Mesenchymal stem cell (in vitro differentiated cells and primary cell): ENCODE results near the gene IDH3A.
A peak's percentile ranks its signal among the peaks of the same experiment; 100 is the strongest.

Experiments used
- DNase-seq: peaks from one replicate; pipeline ENCODE4 v3.0.0-alpha.2; 2013
- H2AFZ ChIP-seq: one replicate; pipeline ENCODE4 v1.6.1; 2013; ENCODE audit warnings: low read depth, mild to moderate bottlenecking, control low read depth, inconsistent platforms, low read length, moderate library complexity
- H2AK5ac ChIP-seq: 2 replicates; pipeline ENCODE4 v1.6.1; 2013; ENCODE audit warnings: low read length, moderate library complexity, mild to moderate bottlenecking, inconsistent platforms; ENCODE audit not compliant: severe bottlenecking
- H2BK120ac ChIP-seq: one replicate; pipeline ENCODE4 v1.6.1; 2013; ENCODE audit warnings: low read depth, mild to moderate bottlenecking, inconsistent platforms, low read length, moderate library complexity
- H2BK12ac ChIP-seq, 2 experiments: one replicate each; pipeline ENCODE4 v1.6.1; 2013; ENCODE audit warnings: inconsistent platforms in 2 of 2, low read length in 2 of 2, mild to moderate bottlenecking in 2 of 2, moderate library complexity in 2 of 2, control low read depth in 1 of 2
- H2BK15ac ChIP-seq: one replicate; pipeline ENCODE4 v1.6.1; 2013; ENCODE audit warnings: mild to moderate bottlenecking, low read depth, inconsistent platforms; ENCODE audit not compliant: poor library complexity, severe bottlenecking
- H2BK5ac ChIP-seq: 2 replicates; pipeline ENCODE4 v1.6.1; 2013; ENCODE audit warnings: low read depth, mild to moderate bottlenecking, low read length, control low read depth, inconsistent platforms; ENCODE audit not compliant: poor library complexity, severe bottlenecking
- H3K14ac ChIP-seq, 2 experiments: one replicate each; pipeline ENCODE4 v1.6.1; 2013; ENCODE audit warnings: inconsistent platforms in 2 of 2, low read length in 2 of 2, control low read depth in 1 of 2, mild to moderate bottlenecking in 1 of 2, moderate library complexity in 1 of 2
- H3K18ac ChIP-seq, 2 experiments: one replicate each; pipeline ENCODE4 v1.6.1; 2013; ENCODE audit warnings: inconsistent platforms in 2 of 2, low read length in 2 of 2, control low read depth in 1 of 2, low read depth in 1 of 2, mild to moderate bottlenecking in 1 of 2
- H3K23ac ChIP-seq, 2 experiments: one replicate each; pipeline ENCODE4 v1.6.1; 2013; ENCODE audit warnings: inconsistent platforms in 2 of 2, low read length in 2 of 2, mild to moderate bottlenecking in 2 of 2, moderate library complexity in 2 of 2, control low read depth in 1 of 2
- H3K27ac ChIP-seq: 2 replicates; pipeline ENCODE4 v1.5.1; 2013; ENCODE audit warnings: mild to moderate bottlenecking, moderate library complexity, low read length, control low read depth, inconsistent platforms; ENCODE audit not compliant: poor library complexity, severe bottlenecking
- H3K27me3 ChIP-seq, 2 experiments: 2 replicates each; pipeline versions ENCODE4 v1.6.1 to v1.7.0; 2013; ENCODE audit warnings: low read length in 2 of 2, mild to moderate bottlenecking in 2 of 2, moderate library complexity in 2 of 2, control low read depth in 1 of 2, inconsistent platforms in 1 of 2; ENCODE audit not compliant: control insufficient read depth in 1 of 2, insufficient read depth in 1 of 2
- H3K36me3 ChIP-seq, 2 experiments: 2 replicates each; pipeline versions ENCODE4 v1.6.1 to v1.7.0; 2013; ENCODE audit warnings: low read length in 2 of 2, control low read depth in 1 of 2, inconsistent platforms in 1 of 2, low read depth in 1 of 2, mild to moderate bottlenecking in 1 of 2; ENCODE audit not compliant: insufficient read depth in 2 of 2, control insufficient read depth in 1 of 2
- H3K4ac ChIP-seq, 2 experiments: one replicate each; pipeline ENCODE4 v1.6.1; 2013; ENCODE audit warnings: inconsistent platforms in 2 of 2, low read length in 2 of 2, mild to moderate bottlenecking in 2 of 2, moderate library complexity in 2 of 2, control low read depth in 1 of 2, low read depth in 1 of 2
- H3K4me1 ChIP-seq: 2 replicates; pipeline ENCODE4 v1.6.1; 2013; ENCODE audit warnings: low read depth, low read length, control low read depth; ENCODE audit not compliant: control insufficient read depth, insufficient read depth
- H3K4me2 ChIP-seq: 2 replicates; pipeline ENCODE4 v1.6.1; 2013; ENCODE audit warnings: low read length, mild to moderate bottlenecking, inconsistent platforms; ENCODE audit not compliant: poor library complexity, severe bottlenecking
- H3K4me3 ChIP-seq, 2 experiments: 2 replicates each; pipeline versions ENCODE4 v1.5.1 to v1.7.0; 2013; ENCODE audit warnings: low read length in 2 of 2, mild to moderate bottlenecking in 2 of 2, control low read depth in 1 of 2, low read depth in 1 of 2; ENCODE audit not compliant: insufficient read depth in 1 of 2
- H3K79me1 ChIP-seq: replicated peaks from 2 replicates; pipeline ENCODE4 v1.6.1; 2013; ENCODE audit warnings: mild to moderate bottlenecking, control low read depth, low read length, inconsistent platforms; ENCODE audit not compliant: poor library complexity, severe bottlenecking
- H3K9ac ChIP-seq: 2 replicates; pipeline ENCODE4 v1.7.0; 2013; ENCODE audit warnings: mild to moderate bottlenecking, low read length, moderate library complexity
- H3K9me3 ChIP-seq: 2 replicates; pipeline ENCODE4 v1.7.0; 2013; ENCODE audit warnings: mild to moderate bottlenecking, low read length; ENCODE audit not compliant: control insufficient read depth
- H4K8ac ChIP-seq: one replicate; pipeline ENCODE4 v1.6.1; 2013; ENCODE audit warnings: inconsistent platforms, mild to moderate bottlenecking, low read length, moderate library complexity
- H4K91ac ChIP-seq: one replicate; pipeline ENCODE4 v1.6.1; 2013; ENCODE audit warnings: mild to moderate bottlenecking, low read length, inconsistent platforms
- WGBS: methylation state at CpG from one replicate; pipeline ENCODE4 v1.1.7; 2013; ENCODE audit warnings: mixed read lengths; 5-methylcytosine and 5-hydroxymethylcytosine counted together

IDH3A gene

DNA sequence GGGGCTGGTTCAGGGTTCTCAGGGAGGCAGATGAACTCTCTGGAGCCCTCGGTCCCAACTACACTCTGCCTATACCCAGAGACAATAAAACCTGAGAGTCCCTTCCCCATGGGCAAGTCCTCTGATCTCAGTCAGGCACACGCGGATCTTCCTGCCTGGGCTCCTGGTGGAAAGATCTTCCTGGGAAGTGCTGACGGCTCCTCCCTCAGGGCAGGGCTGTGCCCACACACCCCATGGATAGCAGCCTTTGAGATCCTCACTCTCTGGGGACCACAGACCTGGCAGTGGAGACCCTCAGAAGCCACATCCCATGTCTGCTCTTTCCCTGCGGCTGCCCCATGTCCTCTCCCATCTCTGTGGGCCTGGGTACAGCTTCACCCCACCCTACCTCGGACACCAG lies 46.4 kb upstream of the IDH3A start:
- peaks cover 0 to 13% of the 10 kb centered on the region in 2 experiments for H3K36me3 ChIP-seq
- H3K4me2 ChIP-seq = no peak overlapping the region
- H2BK15ac ChIP-seq = no peak overlapping the region
- no peak overlapping the region for H2BK120ac ChIP-seq
- no peak overlapping the region for H3K4ac ChIP-seq
- H3K9ac ChIP-seq = no peak overlapping the region
- peaks cover 14% of the 10 kb centered on the region for H3K4me1 ChIP-seq
- H3K4me3 ChIP-seq = no peak overlapping the region
- H2BK12ac ChIP-seq = peak overlapping the region in 1 of 2 experiments; percentile 66
- H3K27me3 ChIP-seq = peaks cover 0 to 14% of the 10 kb centered on the region in 2 experiments
- no peak overlapping the region for H3K23ac ChIP-seq
- H3K79me1 ChIP-seq = no peaks in the 10 kb centered on the region
- no peak overlapping the region for H4K8ac ChIP-seq
- H3K14ac ChIP-seq = peak overlapping the region in 1 of 2 experiments; percentile 28
- peak overlapping the region; percentile 33 for H2AK5ac ChIP-seq
- H2BK5ac ChIP-seq = no peak overlapping the region
- no peak overlapping the region for H3K27ac ChIP-seq
- H3K18ac ChIP-seq = no peak overlapping the region
- DNase-seq = no peak
- WGBS = 84% methylated on average over 6 of the region's 6 CpGs
- no peaks in the 10 kb centered on the region for H3K9me3 ChIP-seq
- no peak overlapping the region for H2AFZ ChIP-seq
- peak overlapping the region; percentile 52 for H4K91ac ChIP-seq

DNA sequence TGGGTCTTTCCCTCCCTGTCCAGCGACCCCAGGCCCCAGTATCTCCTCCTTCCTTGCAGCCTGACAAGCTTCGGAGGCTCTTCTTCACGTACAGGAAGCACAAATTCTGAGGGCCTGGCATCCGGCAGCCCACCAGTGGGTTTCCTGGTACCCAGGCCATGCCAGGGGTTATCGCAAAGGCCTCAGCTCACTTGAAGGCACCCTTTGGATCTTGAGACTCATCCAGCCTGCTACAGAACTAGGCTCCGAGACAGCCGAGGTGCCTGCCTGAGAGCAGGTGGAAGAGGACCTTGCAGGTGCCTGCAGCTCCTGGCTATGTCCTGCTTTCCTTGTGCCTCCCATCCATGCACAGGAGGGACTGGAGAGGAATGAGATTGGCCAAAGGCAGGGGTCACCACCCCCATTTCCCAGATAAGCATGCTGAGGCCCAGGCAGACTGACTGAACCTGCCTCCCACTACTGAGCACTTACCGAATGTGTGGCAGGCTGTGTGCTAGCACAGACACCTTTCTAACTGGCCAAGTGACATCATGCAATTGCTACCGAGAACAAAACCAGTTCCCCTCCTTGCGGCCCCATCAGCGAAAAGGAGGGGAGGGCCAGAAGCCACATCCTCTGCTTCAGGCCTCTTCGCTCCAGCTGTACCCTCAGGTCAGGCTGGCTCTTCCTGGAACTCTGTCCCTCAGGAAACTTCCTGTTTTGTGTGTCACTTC lies 45.6 kb upstream of the IDH3A start:
- H3K36me3 ChIP-seq = peaks cover 0 to 13% of the 10 kb centered on the region in 2 experiments
- H2AK5ac ChIP-seq = no peak overlapping the region
- peak overlapping the region; percentile 6 for H2BK120ac ChIP-seq
- DNase-seq = no peak
- H3K9ac ChIP-seq = no peak overlapping the region
- no peaks in the 10 kb centered on the region for H3K9me3 ChIP-seq
- H3K4me3 ChIP-seq = no peak overlapping the region
- no peaks in the 10 kb centered on the region for H3K79me1 ChIP-seq
- no peak overlapping the region for H3K23ac ChIP-seq
- WGBS = 87% methylated on average over 12 of the region's 12 CpGs
- H2BK15ac ChIP-seq = no peak overlapping the region
- peaks cover 16% of the 10 kb centered on the region for H3K4me1 ChIP-seq
- no peak overlapping the region for H2BK5ac ChIP-seq
- peak overlapping the region; percentile 28 for H4K8ac ChIP-seq
- H3K27me3 ChIP-seq = peaks cover 0 to 14% of the 10 kb centered on the region in 2 experiments
- no peak overlapping the region for H3K27ac ChIP-seq
- H3K4ac ChIP-seq = no peak overlapping the region
- no peak overlapping the region for H2BK12ac ChIP-seq
- H4K91ac ChIP-seq = no peak overlapping the region
- H3K18ac ChIP-seq = peak overlapping the region in 1 of 2 experiments; percentile 37
- peak overlapping the region in 1 of 2 experiments; percentile 76 for H3K14ac ChIP-seq
- H2AFZ ChIP-seq = no peak overlapping the region
- no peak overlapping the region for H3K4me2 ChIP-seq

DNA sequence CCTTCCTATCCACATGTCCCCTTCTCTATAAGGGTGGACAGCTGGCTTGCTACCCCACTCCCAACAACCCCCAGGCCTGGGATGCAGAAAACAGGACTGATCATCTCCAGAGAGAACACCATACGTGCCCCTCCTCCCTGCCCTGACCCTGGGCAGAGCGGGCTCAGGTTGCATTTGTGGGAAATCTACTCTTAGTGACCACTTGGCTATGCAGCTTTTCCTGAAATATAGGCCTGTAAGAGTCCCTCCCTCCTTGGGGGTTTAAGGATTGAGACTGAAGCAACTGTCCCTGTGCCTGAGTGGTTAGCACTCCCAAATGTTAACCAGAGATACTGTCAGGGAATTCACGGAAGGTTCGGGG lies 45.1 kb upstream of the IDH3A start:
- no peak overlapping the region for H2BK120ac ChIP-seq
- no peak overlapping the region for H2BK15ac ChIP-seq
- peaks cover 0 to 18% of the 10 kb centered on the region in 2 experiments for H3K27me3 ChIP-seq
- no peak overlapping the region for H4K91ac ChIP-seq
- no peak overlapping the region for H2AFZ ChIP-seq
- H3K18ac ChIP-seq = no peak overlapping the region
- no peak overlapping the region for H3K9ac ChIP-seq
- no peaks in the 10 kb centered on the region for H3K9me3 ChIP-seq
- 90% methylated on average over 4 of the region's 4 CpGs for WGBS
- no peak overlapping the region for H3K4ac ChIP-seq
- no peak overlapping the region for H2AK5ac ChIP-seq
- no peak overlapping the region for H2BK12ac ChIP-seq
- no peak overlapping the region for H3K4me2 ChIP-seq
- H3K4me1 ChIP-seq = peaks cover 16% of the 10 kb centered on the region
- no peak overlapping the region for H3K27ac ChIP-seq
- no peak overlapping the region for H3K4me3 ChIP-seq
- H3K36me3 ChIP-seq = peaks cover 0 to 13% of the 10 kb centered on the region in 2 experiments
- H3K14ac ChIP-seq = peak overlapping the region in 1 of 2 experiments; percentile 76
- no peak overlapping the region for H4K8ac ChIP-seq
- DNase-seq = no peak
- H3K79me1 ChIP-seq = no peaks in the 10 kb centered on the region
- H3K23ac ChIP-seq = no peak overlapping the region
- no peak overlapping the region for H2BK5ac ChIP-seq

DNA sequence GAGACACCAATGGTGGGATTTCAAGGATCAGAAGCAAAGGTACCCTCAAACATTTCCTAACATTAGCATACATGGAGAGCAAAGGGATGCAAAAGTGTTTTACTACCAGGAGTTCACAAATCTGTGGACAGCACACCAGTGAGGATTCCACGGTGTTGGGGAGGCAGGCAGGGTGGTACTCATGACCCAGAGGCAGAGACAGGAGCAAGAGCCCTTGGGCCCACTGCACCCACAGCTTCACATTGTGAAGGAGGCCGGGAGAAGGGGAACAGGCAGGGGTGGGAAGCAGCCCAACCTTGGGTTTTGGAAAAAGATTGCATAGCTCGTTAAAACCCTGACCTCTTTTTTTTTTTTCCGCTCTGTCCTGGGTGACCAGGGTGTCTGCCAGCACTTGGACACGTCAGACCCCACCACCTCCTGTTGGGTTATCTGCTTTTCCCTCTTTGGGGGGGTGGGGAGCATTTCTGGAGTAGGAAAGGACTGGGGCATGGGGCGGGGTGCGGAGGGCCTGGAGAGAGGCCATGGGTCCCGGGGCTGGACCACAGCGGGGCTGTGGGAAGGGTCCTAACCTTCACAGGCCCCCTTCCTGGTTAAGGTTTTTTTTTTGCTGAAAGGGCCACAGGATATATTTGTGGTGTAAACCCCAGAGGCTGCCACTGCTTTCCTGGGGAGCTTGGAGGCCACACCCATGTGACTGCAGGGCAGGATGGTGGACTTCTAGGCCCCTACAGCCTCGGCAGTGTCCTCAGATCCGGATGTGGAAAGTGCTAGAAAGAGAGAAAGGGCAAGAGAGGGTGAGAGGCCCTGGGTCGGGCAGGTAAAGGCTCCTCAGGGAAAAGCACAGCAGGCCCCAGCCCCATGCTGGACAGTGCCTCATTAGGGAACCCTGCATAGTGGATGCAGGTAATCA lies 44.3 kb upstream of the IDH3A start:
- H3K27ac ChIP-seq = no peak overlapping the region
- H4K8ac ChIP-seq = no peak overlapping the region
- no peak overlapping the region for H3K18ac ChIP-seq
- no peaks in the 10 kb centered on the region for H3K79me1 ChIP-seq
- no peak overlapping the region for H3K4me2 ChIP-seq
- peaks cover 0 to 23% of the 10 kb centered on the region in 2 experiments for H3K27me3 ChIP-seq
- no peak overlapping the region for H3K9ac ChIP-seq
- no peaks in the 10 kb centered on the region for H3K9me3 ChIP-seq
- no peak overlapping the region for H2AK5ac ChIP-seq
- H3K23ac ChIP-seq = no peak overlapping the region
- peaks cover 17% of the 10 kb centered on the region for H3K4me1 ChIP-seq
- H2AFZ ChIP-seq = no peak overlapping the region
- H2BK5ac ChIP-seq = no peak overlapping the region
- H3K36me3 ChIP-seq = peaks cover 0 to 13% of the 10 kb centered on the region in 2 experiments
- H2BK15ac ChIP-seq = no peak overlapping the region
- DNase-seq = no peak
- H2BK12ac ChIP-seq = peak overlapping the region in 1 of 2 experiments; percentile 24
- no peak overlapping the region for H3K4me3 ChIP-seq
- H2BK120ac ChIP-seq = no peak overlapping the region
- WGBS = 90% methylated on average over 12 of the region's 12 CpGs
- no peak overlapping the region for H3K4ac ChIP-seq
- H4K91ac ChIP-seq = peak overlapping the region; percentile 7
- peak overlapping the region in 1 of 2 experiments; percentile 37 for H3K14ac ChIP-seq
